BLaER1 (cell line): ENCODE results near the gene ANKRD11.
A peak's percentile ranks its signal among the peaks of the same experiment; 100 is the strongest.

ENCODE experiments used
- H3K27ac ChIP-seq: shearing (Covaris generic); formaldehyde crosslinking; 2 replicates; pipeline ENCODE4 v1.8.1; 2022
- H3K27me3 ChIP-seq: shearing (Covaris generic); formaldehyde crosslinking; 2 replicates; pipeline ENCODE4 v1.8.1; 2022
- H3K36me3 ChIP-seq: shearing (Covaris generic); formaldehyde crosslinking; 2 replicates; pipeline ENCODE4 v1.8.1; 2022
- H3K4me1 ChIP-seq: shearing (Covaris generic); formaldehyde crosslinking; 2 replicates; pipeline ENCODE4 v1.8.1; 2022
- H3K4me2 ChIP-seq: shearing (Covaris generic); formaldehyde crosslinking; 2 replicates; pipeline ENCODE4 v1.8.1; 2022
- H3K4me3 ChIP-seq: shearing (Covaris generic); formaldehyde crosslinking; 2 replicates; pipeline ENCODE4 v1.8.1; 2022
- H3K9ac ChIP-seq: shearing (Covaris generic); formaldehyde crosslinking; 2 replicates; pipeline ENCODE4 v1.8.1; 2022
- H3K9me3 ChIP-seq: shearing (Covaris generic); formaldehyde crosslinking; 2 replicates; pipeline ENCODE4 v1.8.1; 2022
- H4K20me1 ChIP-seq: shearing (Covaris generic); formaldehyde crosslinking; 2 replicates; pipeline ENCODE4 v1.8.1; 2022
- Cebpa-rat ChIP-seq: shearing (Covaris generic); IDR thresholded peaks from 2 replicates; pipeline ENCODE4 v1.8.1; 2022

Gene ANKRD11

GRCh38 chr16:89242795-89243200 lies 247.6 kb downstream of the ANKRD11 start:
- Histone ChIP-seq H4K20me1 (no peaks in the 10 kb centered on the region), H3K4me3 (no peak overlapping the region), H3K4me1 (peaks cover 43% of the 10 kb centered on the region), H3K9ac (no peak overlapping the region), H3K36me3 (no peaks in the 10 kb centered on the region), H3K4me2 (peak overlapping the region; percentile 52), H3K27me3 (no peaks in the 10 kb centered on the region), H3K9me3 (no peaks in the 10 kb centered on the region), H3K27ac (peak overlapping the region; percentile 52; the same call in 1 of the 2 replicates)
- no peak for TF ChIP-seq Cebpa-rat

DNA sequence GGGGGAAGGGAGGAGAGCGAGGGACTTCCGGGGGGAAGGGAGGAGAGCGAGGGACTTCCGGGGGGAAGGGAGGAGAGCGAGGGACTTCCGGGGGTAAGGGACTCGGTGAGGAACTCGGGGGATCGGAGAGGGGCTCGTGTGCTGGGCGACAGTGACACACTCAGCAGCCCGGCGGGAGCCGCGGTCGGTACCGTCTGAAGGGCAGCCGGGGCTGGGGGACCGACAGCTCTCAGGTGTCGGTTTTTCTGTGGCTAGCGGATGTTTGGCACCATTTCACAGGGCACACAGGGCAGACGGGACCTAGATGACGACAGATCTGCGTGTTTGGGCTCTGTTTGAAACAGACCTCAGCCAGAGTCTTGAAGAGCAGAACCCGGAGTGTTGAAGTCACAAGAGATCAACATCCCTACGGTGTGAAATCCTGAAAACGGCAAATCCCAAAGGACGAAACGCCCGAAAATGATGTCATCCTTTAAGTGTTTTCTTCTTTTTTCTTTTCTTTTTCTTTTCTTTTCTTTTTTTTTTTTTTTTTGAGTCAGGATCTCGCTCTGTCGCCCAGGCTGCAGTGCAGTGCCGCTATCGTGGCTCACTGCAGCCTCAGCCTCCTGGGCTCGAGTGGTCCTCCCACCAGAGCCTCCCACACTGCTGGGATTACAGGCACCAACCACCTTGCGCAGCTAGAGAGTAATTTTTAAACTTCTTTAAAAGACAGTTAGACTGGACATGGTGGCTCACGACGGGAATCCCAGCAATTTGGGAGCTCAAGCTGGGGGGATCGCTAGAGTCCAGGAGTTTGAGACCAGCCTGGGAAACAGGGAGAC lies 249.0 kb downstream of the ANKRD11 start:
- TF ChIP-seq Cebpa-rat = no peak
- Histone ChIP-seq H3K4me2 (peak overlapping the region; percentile 85), H3K9me3 (no peaks in the 10 kb centered on the region), H3K27me3 (no peaks in the 10 kb centered on the region), H3K4me1 (peaks cover 37% of the 10 kb centered on the region), H3K27ac (peak overlapping the region; percentile 95), H3K4me3 (peak overlapping the region; percentile 71), H3K36me3 (no peaks in the 10 kb centered on the region), H3K9ac (peak overlapping the region; percentile 89), H4K20me1 (no peaks in the 10 kb centered on the region)

GRCh38 chr16:89237733-89238132 lies 252.6 kb downstream of the ANKRD11 start:
- Histone ChIP-seq H4K20me1 (no peaks in the 10 kb centered on the region), H3K9me3 (0 out of 2 replicates have a peak, but pooled peaks cover 2% of the 10 kb centered on the region), H3K4me2 (no peak overlapping the region), H3K27me3 (no peaks in the 10 kb centered on the region), H3K36me3 (peaks cover 33% of the 10 kb centered on the region), H3K9ac (no peak overlapping the region), H3K4me3 (no peak overlapping the region), H3K4me1 (peaks cover 24% of the 10 kb centered on the region), H3K27ac (no peak overlapping the region)
- TF ChIP-seq Cebpa-rat = no peak

DNA sequence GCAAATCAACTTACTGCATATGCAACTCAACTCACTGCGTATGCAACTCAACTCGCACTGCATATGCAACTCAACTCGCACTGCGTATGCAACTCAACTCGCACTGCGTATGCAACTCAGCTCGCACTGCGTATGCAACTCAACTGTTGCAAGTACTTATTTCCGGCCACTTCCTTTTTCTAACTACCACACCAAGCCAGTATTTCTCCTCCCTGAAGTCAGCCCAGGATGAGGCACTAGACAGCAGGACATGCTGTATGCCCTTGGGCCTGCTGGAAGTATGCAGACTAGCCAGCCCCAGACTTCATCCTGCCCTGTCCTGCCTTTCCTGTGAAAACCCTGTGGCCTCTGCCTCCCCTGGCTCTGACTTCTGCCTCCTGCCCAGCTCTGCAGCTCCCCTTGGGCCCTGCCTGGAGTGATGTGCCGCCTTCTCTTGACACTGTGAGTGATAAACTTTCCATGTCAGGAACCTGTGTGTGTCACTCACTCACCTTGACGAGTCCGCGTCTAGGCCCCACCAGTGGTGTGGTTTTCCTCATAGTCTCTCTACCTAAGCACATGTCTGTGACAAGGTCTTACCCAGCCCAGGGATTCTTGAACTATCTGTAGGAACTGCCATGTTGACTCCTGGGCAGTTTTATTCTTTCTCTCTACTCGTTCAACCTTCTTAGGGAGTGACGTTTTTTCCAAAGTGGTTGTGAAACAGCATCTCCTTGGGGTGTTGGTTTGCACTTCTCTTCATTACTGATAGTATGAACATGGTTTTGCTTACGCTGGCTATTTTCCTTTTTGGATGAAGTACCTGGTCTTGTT lies 256.5 kb downstream of the ANKRD11 start:
- no peak for TF ChIP-seq Cebpa-rat
- Histone ChIP-seq H3K9ac (no peak overlapping the region), H3K36me3 (peaks cover 71% of the 10 kb centered on the region), H3K9me3 (peaks cover 28% of the 10 kb centered on the region), H3K4me1 (no peaks in the 10 kb centered on the region), H3K4me3 (no peak overlapping the region), H3K27me3 (no peaks in the 10 kb centered on the region), H3K4me2 (no peak overlapping the region), H3K27ac (no peak overlapping the region), H4K20me1 (no peaks in the 10 kb centered on the region)

DNA sequence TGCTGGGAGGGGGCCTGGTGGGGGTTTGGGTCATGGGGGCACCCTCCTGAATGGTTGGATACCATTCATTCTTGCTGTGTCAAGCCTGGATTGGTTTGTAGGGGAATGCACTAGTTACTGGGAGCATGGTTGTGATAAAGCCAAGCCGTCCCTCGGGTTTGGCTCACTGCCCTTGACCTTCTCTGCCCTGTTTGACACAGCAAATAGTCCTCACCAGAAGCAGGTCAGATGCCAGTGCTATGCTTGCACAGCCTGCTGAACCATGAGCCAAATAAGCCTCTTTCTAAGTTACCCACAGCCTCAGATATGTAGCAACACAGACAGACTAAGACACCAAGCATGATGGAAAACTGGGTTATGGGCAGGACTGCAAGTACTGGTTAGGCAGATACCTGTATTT lies 258.3 kb downstream of the ANKRD11 start:
- no peak for TF ChIP-seq Cebpa-rat
- no peak overlapping the region for H3K4me2 ChIP-seq

GRCh38 chr16:89230255-89230654 lies 260.1 kb downstream of the ANKRD11 start:
- H3K9ac ChIP-seq = no peak overlapping the region
- no peaks in the 10 kb centered on the region for H3K27me3 ChIP-seq
- no peak overlapping the region for H3K27ac ChIP-seq
- H3K9me3 ChIP-seq = peaks cover 57% of the 10 kb centered on the region
- H3K36me3 ChIP-seq = peaks cover 97% of the 10 kb centered on the region
- no peak overlapping the region for H3K4me3 ChIP-seq
- TF ChIP-seq Cebpa-rat = no peak
- H3K4me1 ChIP-seq = no peaks in the 10 kb centered on the region
- H3K4me2 ChIP-seq = no peak overlapping the region
- no peaks in the 10 kb centered on the region for H4K20me1 ChIP-seq

More for the DNA sequence above, 258.3 kb downstream of the ANKRD11 start:
- H3K27me3 ChIP-seq = no peaks in the 10 kb centered on the region
- no peak overlapping the region for H3K27ac ChIP-seq
- H3K36me3 ChIP-seq = peaks cover 89% of the 10 kb centered on the region
- peaks cover 46% of the 10 kb centered on the region for H3K9me3 ChIP-seq
- H3K9ac ChIP-seq = no peak overlapping the region
- H4K20me1 ChIP-seq = no peaks in the 10 kb centered on the region
- H3K4me1 ChIP-seq = no peaks in the 10 kb centered on the region
- H3K4me3 ChIP-seq = no peak overlapping the region

- H3K36me3 ChIP-seq = peaks cover 98% of the 10 kb centered on the region
- no peak overlapping the region for H3K4me3 ChIP-seq
- no peaks in the 10 kb centered on the region for H3K27me3 ChIP-seq
- no peak overlapping the region for H3K4me2 ChIP-seq
- no peak overlapping the region for H3K9ac ChIP-seq
- no peak overlapping the region for H3K27ac ChIP-seq
- TF ChIP-seq Cebpa-rat = no peak
- H3K9me3 ChIP-seq = peaks cover 37% of the 10 kb centered on the region
- H4K20me1 ChIP-seq = 0 out of 2 replicates have a peak, but pooled peaks cover 5% of the 10 kb centered on the region
- H3K4me1 ChIP-seq = no peaks in the 10 kb centered on the region
Measured at GRCh38 chr16:89224665-89225064, 265.7 kb downstream of the ANKRD11 start.

- H3K4me2 ChIP-seq = no peak overlapping the region
- no peak overlapping the region for H3K9ac ChIP-seq
- H3K9me3 ChIP-seq = peaks cover 19% of the 10 kb centered on the region
- H3K36me3 ChIP-seq = peaks cover 85% of the 10 kb centered on the region
- H3K4me3 ChIP-seq = no peak overlapping the region
- TF ChIP-seq Cebpa-rat = no peak
- H3K27me3 ChIP-seq = no peaks in the 10 kb centered on the region
- H3K4me1 ChIP-seq = peaks cover 14% of the 10 kb centered on the region
- no peak overlapping the region for H3K27ac ChIP-seq
- H4K20me1 ChIP-seq = peaks cover 10% of the 10 kb centered on the region; the same call in 1 of the 2 replicates
Measured at GRCh38 chr16:89222931-89223330, 267.4 kb downstream of the ANKRD11 start.

GRCh38 chr16:89221604-89222003 lies 268.8 kb downstream of the ANKRD11 start:
- Histone ChIP-seq H4K20me1 (peaks cover 14% of the 10 kb centered on the region; the same call in 1 of the 2 replicates), H3K27me3 (no peaks in the 10 kb centered on the region), H3K27ac (no peak overlapping the region), H3K9me3 (peaks cover 6% of the 10 kb centered on the region), H3K4me3 (no peak overlapping the region), H3K4me1 (peaks cover 19% of the 10 kb centered on the region), H3K36me3 (peaks cover 72% of the 10 kb centered on the region), H3K4me2 (no peak overlapping the region), H3K9ac (no peak overlapping the region)
- TF ChIP-seq Cebpa-rat = no peak

- Histone ChIP-seq H3K27ac (no peak overlapping the region), H3K4me3 (no peak overlapping the region), H3K4me1 (peaks cover 31% of the 10 kb centered on the region), H4K20me1 (peaks cover 14% of the 10 kb centered on the region; the same call in 1 of the 2 replicates), H3K9ac (peak overlapping the region; percentile 48), H3K36me3 (peaks cover 49% of the 10 kb centered on the region), H3K27me3 (no peaks in the 10 kb centered on the region), H3K4me2 (no peak overlapping the region), H3K9me3 (no peaks in the 10 kb centered on the region)
- no peak for TF ChIP-seq Cebpa-rat
Measured at GRCh38 chr16:89219365-89219764, 271.0 kb downstream of the ANKRD11 start.
